Parathyroid adenoma (tissue), 2 donors: ENCODE results near the gene RAD50.

ENCODE experiments used
- H2AFZ ChIP-seq: fragments of 300-600 bp; sonication (generic); one replicate; pipeline ENCODE4 v1.7.0; 2017; ENCODE audit warnings: antibody characterized with exemption, mild to moderate bottlenecking
- H3K27ac ChIP-seq: fragments of 300-600 bp; sonication (generic); one replicate; pipeline ENCODE4 v1.7.0; 2017
- H3K27me3 ChIP-seq: fragments of 300-600 bp; sonication (generic); one replicate; pipeline ENCODE4 v1.7.0; 2017; ENCODE audit warnings: low read length; ENCODE audit not compliant: control insufficient read depth, insufficient read depth
- H3K36me3 ChIP-seq: fragments of 300-600 bp; sonication (generic); one replicate; pipeline ENCODE4 v1.7.0; 2017; ENCODE audit warnings: low read length; ENCODE audit not compliant: control insufficient read depth, insufficient read depth
- H3K4me1 ChIP-seq: fragments of 300-600 bp; sonication (generic); one replicate; pipeline ENCODE4 v1.7.0; 2017; ENCODE audit warnings: control low read depth
- H3K4me2 ChIP-seq: fragments of 300-600 bp; sonication (generic); one replicate; pipeline ENCODE4 v1.7.0; 2017; ENCODE audit warnings: low read length
- H3K4me3 ChIP-seq: fragments of 300-600 bp; sonication (generic); one replicate; pipeline ENCODE4 v1.7.0; 2017; ENCODE audit warnings: low read depth, low read length
- H3K79me2 ChIP-seq: fragments of 300-600 bp; sonication (generic); one replicate; pipeline ENCODE4 v1.7.0; 2017; ENCODE audit warnings: control low read depth
- H3K9ac ChIP-seq: fragments of 300-600 bp; sonication (generic); one replicate; pipeline ENCODE4 v1.7.0; 2017; ENCODE audit warnings: mild to moderate bottlenecking
- H3K9me3 ChIP-seq: fragments of 300-600 bp; sonication (generic); one replicate; pipeline ENCODE4 v1.7.0; 2017; ENCODE audit warnings: low read length; ENCODE audit not compliant: control insufficient read depth
- CTCF ChIP-seq: fragments of 300-600 bp; sonication (generic); IDR thresholded peaks from one replicate; pipeline ENCODE4 v1.7.0; 2017; ENCODE audit warnings: antibody characterized with exemption, mild to moderate bottlenecking
- donor health status: primary hyperparathyroidism.

RAD50 gene

DNA sequence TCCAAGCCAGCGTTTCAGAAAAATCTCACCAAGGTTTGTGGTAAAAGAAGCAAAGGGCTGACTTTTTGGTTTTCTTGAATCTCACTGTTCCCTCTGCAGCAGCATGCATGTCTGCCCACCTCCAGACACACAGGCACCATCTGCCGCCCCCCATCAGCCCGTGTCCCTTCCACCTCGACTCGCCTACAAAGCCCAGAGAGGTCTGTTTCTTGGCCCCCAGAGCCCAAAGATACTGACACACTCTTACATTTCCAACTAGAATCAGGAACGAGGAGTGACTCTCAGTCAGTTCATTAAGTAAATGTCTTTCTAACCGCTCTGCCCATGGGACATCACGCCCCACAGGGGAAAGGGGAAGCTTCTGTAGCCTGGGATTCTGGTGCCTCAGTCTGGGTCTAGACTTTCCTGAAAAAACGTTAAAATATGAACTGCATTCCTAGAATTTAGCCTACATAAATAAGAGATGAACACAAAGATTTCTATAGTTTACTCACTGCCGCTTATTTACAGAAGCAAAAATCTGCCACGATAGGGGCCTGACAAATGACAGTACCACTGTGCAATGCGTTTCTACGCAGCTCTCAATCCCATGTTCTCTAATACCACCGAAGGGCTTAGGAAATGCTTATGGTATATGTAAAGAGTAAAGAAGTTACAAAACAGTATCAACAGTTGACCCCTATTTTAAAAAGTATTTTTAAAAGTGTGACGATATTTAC is 121.1 kb downstream of the RAD50 start:
- no peak overlapping the region for H2AFZ ChIP-seq
- no peaks in the 10 kb centered on the region for H3K4me1 ChIP-seq
- no peak for TF ChIP-seq CTCF
- no peak overlapping the region for H3K4me3 ChIP-seq
- no peaks in the 10 kb centered on the region for H3K36me3 ChIP-seq
- H3K27me3 ChIP-seq: no peaks in the 10 kb centered on the region
- no peak overlapping the region for H3K27ac ChIP-seq
- no peak overlapping the region for H3K4me2 ChIP-seq
- H3K79me2 ChIP-seq: no peaks in the 10 kb centered on the region
- no peaks in the 10 kb centered on the region for H3K9me3 ChIP-seq
- no peak overlapping the region for H3K9ac ChIP-seq

GRCh38 chr5:132678735-132679134 is 122.0 kb downstream of the RAD50 start:
- Histone ChIP-seq H3K27me3 (no peaks in the 10 kb centered on the region), H3K4me3 (no peak overlapping the region), H3K4me2 (no peak overlapping the region), H3K79me2 (no peaks in the 10 kb centered on the region), H3K9ac (no peak overlapping the region), H3K9me3 (no peaks in the 10 kb centered on the region), H3K36me3 (no peaks in the 10 kb centered on the region), H3K4me1 (no peaks in the 10 kb centered on the region), H3K27ac (no peak overlapping the region), H2AFZ (no peak overlapping the region)
- no peak for TF ChIP-seq CTCF

DNA sequence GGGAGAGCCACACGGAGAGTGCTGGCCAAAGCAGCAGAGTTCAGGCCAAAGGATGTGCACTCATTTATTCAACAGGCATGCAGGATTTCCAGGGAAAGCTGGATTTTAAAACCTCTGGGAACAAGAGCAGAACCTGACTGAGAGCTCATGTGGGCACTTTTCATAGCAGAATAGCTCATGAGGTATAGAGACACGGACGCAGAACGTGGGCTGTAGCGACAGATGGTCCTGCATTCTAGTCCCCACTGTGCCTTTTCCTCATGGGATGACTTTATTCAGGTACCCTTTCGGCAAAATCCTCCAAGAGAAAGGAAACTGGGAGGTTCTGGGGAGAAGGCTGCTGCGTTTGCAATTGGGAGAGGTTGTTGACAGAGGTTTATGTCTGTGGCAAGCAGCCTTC is 122.4 kb downstream of the RAD50 start:
- H3K9me3 ChIP-seq: no peaks in the 10 kb centered on the region
- H3K4me1 ChIP-seq: no peaks in the 10 kb centered on the region
- TF ChIP-seq CTCF: no peak

DNA sequence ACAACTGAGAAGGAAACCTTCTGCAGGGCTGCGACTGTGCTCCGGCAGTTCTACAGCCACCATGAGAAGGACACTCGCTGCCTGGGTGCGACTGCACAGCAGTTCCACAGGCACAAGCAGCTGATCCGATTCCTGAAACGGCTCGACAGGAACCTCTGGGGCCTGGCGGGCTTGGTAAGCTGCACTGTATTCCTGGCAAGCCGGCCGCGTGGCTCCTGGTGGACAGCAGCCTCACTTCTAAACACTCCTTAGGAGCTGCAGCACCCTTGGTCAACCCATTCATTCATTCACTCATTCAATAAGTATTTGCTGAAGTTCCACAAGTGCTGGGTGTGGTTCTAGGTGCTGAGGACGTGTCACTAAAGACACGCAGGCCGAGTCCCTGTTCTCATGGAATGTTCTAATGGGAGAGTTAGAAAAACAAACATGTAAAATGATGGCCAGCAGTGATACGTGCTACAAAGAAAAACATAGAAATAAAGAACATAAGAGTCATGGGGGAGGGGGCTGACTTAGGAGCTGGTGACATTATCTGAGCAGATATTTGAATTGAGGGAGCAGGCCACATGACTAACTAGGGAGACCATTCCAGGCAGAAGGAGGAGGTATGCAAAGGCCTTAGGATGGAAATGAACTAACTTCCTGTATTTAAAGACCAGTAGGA is 123.1 kb downstream of the RAD50 start:
- no peak overlapping the region for H3K4me2 ChIP-seq
- H3K9ac ChIP-seq: no peak overlapping the region
- H2AFZ ChIP-seq: no peak overlapping the region
- H3K36me3 ChIP-seq: no peaks in the 10 kb centered on the region
- no peak for TF ChIP-seq CTCF
- H3K27ac ChIP-seq: no peak overlapping the region
- no peaks in the 10 kb centered on the region for H3K4me1 ChIP-seq
- H3K79me2 ChIP-seq: no peaks in the 10 kb centered on the region
- no peak overlapping the region for H3K4me3 ChIP-seq
- H3K9me3 ChIP-seq: no peaks in the 10 kb centered on the region
- H3K27me3 ChIP-seq: no peaks in the 10 kb centered on the region

More for the DNA sequence above, 122.4 kb downstream of the RAD50 start:
- H3K79me2 ChIP-seq: no peaks in the 10 kb centered on the region
- H3K27me3 ChIP-seq: no peaks in the 10 kb centered on the region
- no peak overlapping the region for H3K27ac ChIP-seq
- H3K9ac ChIP-seq: no peak overlapping the region
- H2AFZ ChIP-seq: no peak overlapping the region
- no peak overlapping the region for H3K4me3 ChIP-seq
- no peak overlapping the region for H3K4me2 ChIP-seq
- H3K36me3 ChIP-seq: no peaks in the 10 kb centered on the region
